ENCODE results near the gene NKIRAS2. TPM values are rescaled to one million over a fixed set of nuclear protein-coding genes. Genes with fewer than 3 reads are reported as not detected.

Gene NKIRAS2
- total RNA-seq, 1 experiment from 2014 or later: 55.0 TPM

- no peaks in the 10 kb centered on the region for H3K27me3 Mint-ChIP-seq (ENCODE audit: insufficient read depth, unreplicated experiment)
- H3K27ac Mint-ChIP-seq (ENCODE audit: unreplicated experiment): peak overlapping the region; percentile 58
- DNase-seq: no peak
- Histone ChIP-seq H3K27me3 (replicated peaks; ENCODE audit: control insufficient read depth, insufficient read depth, low read length) (no peaks in the 10 kb centered on the region), H3K4me1 (peaks cover 21% of the 10 kb centered on the region), H3K4me3 (ENCODE audit: low read depth, low read length) (no peak overlapping the region), H3K9me3 (no peaks in the 10 kb centered on the region), H3K36me3 (ENCODE audit: control insufficient read depth, insufficient read depth, low read length) (0 out of 2 replicates have a peak, but pooled peaks cover 4% of the 10 kb centered on the region)
- H3K4me1 Mint-ChIP-seq (ENCODE audit: low read depth, unreplicated experiment): peaks cover 28% of the 10 kb centered on the region
- no TSS peak for BruUV-seq (replicated peaks)
- peaks cover 36% of the 10 kb centered on the region for H3K36me3 Mint-ChIP-seq (ENCODE audit: insufficient read depth, unreplicated experiment)
- H3K4me3 Mint-ChIP-seq (ENCODE audit: unreplicated experiment): peak overlapping the region; percentile 25
- CTCF ChIA-PET: interaction anchor here (0.5 to 1.0 kb wide), 3 partner anchors 24 to 125 kb away, joined by 3 to 9 read pairs (median 4); no protein-coding TSS in a partner anchor
- no peak for TF ChIP-seq CTCF (IDR thresholded peaks at IDR 0.05; ENCODE audit: insufficient read depth in 1 of 2, low read depth in 1 of 2, low read length in 1 of 2, severe bottlenecking in 1 of 2, unreplicated experiment in 1 of 2)
- POLR2A ChIA-PET: interaction anchor here (1.1 kb wide), 1 partner anchor 59 kb away, joined by 3 read pairs; no protein-coding TSS in a partner anchor
- no peaks in the 10 kb centered on the region for H3K9me3 Mint-ChIP-seq (ENCODE audit: unreplicated experiment)
- intact Hi-C loops (cut with micrococcal nuclease; ENCODE audit: unreplicated experiment): loop anchor here (1.0 to 2.0 kb wide), 5 partner anchors 25 to 91 kb away; partner anchors contain the start of gene C17orf113
These were observed 5.3 kb downstream of the NKIRAS2 start for GRCh38 chr17:42025191-42025579.

- Mint-ChIP-seq H3K27ac (ENCODE audit: unreplicated experiment) (no peak overlapping the region), H3K9me3 (ENCODE audit: unreplicated experiment) (no peaks in the 10 kb centered on the region), H3K27me3 (ENCODE audit: insufficient read depth, unreplicated experiment) (no peaks in the 10 kb centered on the region), H3K36me3 (ENCODE audit: insufficient read depth, unreplicated experiment) (peaks cover 31% of the 10 kb centered on the region), H3K4me1 (ENCODE audit: low read depth, unreplicated experiment) (peaks cover 28% of the 10 kb centered on the region), H3K4me3 (ENCODE audit: unreplicated experiment) (no peak overlapping the region)
- Histone ChIP-seq H3K9me3 (no peaks in the 10 kb centered on the region), H3K27me3 (replicated peaks; ENCODE audit: control insufficient read depth, insufficient read depth, low read length) (no peaks in the 10 kb centered on the region), H3K4me3 (ENCODE audit: low read depth, low read length) (no peak overlapping the region), H3K4me1 (peaks cover 21% of the 10 kb centered on the region), H3K36me3 (ENCODE audit: control insufficient read depth, insufficient read depth, low read length) (0 out of 2 replicates have a peak, but pooled peaks cover 4% of the 10 kb centered on the region)
- intact Hi-C loops (cut with micrococcal nuclease; ENCODE audit: unreplicated experiment): loop anchor here (1.0 to 2.0 kb wide), 5 partner anchors 24 to 90 kb away; partner anchors contain the start of gene C17orf113
- POLR2A ChIA-PET: interaction anchor here (1.1 kb wide), 1 partner anchor 60 kb away, joined by 3 read pairs; no protein-coding TSS in a partner anchor
- BruUV-seq (replicated peaks): no TSS peak
- no peak for TF ChIP-seq CTCF (IDR thresholded peaks at IDR 0.05; ENCODE audit: insufficient read depth in 1 of 2, low read depth in 1 of 2, low read length in 1 of 2, severe bottlenecking in 1 of 2, unreplicated experiment in 1 of 2)
- CTCF ChIA-PET: interaction anchor here (1.0 to 1.4 kb wide), 2 partner anchors 42 to 92 kb away, joined by 3 to 6 read pairs; no protein-coding TSS in a partner anchor
- DNase-seq: no peak
These were observed 6.0 kb downstream of the NKIRAS2 start for GRCh38 chr17:42025936-42026335.

GRCh38 chr17:42026857-42027589 lies 7.1 kb downstream of the NKIRAS2 start:
- H3K4me1 Mint-ChIP-seq (ENCODE audit: low read depth, unreplicated experiment): peaks cover 28% of the 10 kb centered on the region
- Histone ChIP-seq H3K9me3 (no peaks in the 10 kb centered on the region), H3K4me3 (ENCODE audit: low read depth, low read length) (no peak overlapping the region), H3K4me1 (peaks cover 21% of the 10 kb centered on the region), H3K27me3 (replicated peaks; ENCODE audit: control insufficient read depth, insufficient read depth, low read length) (no peaks in the 10 kb centered on the region), H3K36me3 (ENCODE audit: control insufficient read depth, insufficient read depth, low read length) (0 out of 2 replicates have a peak, but pooled peaks cover 2% of the 10 kb centered on the region)
- BruUV-seq (replicated peaks): no TSS peak
- ChIA-PET POLR2A (no interaction called here), CTCF (interaction anchor here (0.6 to 1.4 kb wide), 9 partner anchors 9 to 167 kb away, joined by 3 to 6 read pairs (median 3); partner anchors contain the start of genes DNAJC7, KAT2A and ZNF385C)
- TF ChIP-seq CTCF (IDR thresholded peaks at IDR 0.05; ENCODE audit: insufficient read depth in 1 of 2, low read depth in 1 of 2, low read length in 1 of 2, severe bottlenecking in 1 of 2, unreplicated experiment in 1 of 2): no peak
- peak overlapping the region; percentile 23 for H3K27ac Mint-ChIP-seq (ENCODE audit: unreplicated experiment)
- peaks cover 20% of the 10 kb centered on the region for H3K36me3 Mint-ChIP-seq (ENCODE audit: insufficient read depth, unreplicated experiment)
- no peaks in the 10 kb centered on the region for H3K9me3 Mint-ChIP-seq (ENCODE audit: unreplicated experiment)
- intact Hi-C loops (cut with micrococcal nuclease; ENCODE audit: unreplicated experiment): no loop called here
- no peak overlapping the region for H3K4me3 Mint-ChIP-seq (ENCODE audit: unreplicated experiment)
- DNase-seq: no peak
- no peaks in the 10 kb centered on the region for H3K27me3 Mint-ChIP-seq (ENCODE audit: insufficient read depth, unreplicated experiment)

Data from Caco-2 (cell line).